Breast epithelium (tissue), 3 donors: ENCODE results near the gene KCNK2.

ENCODE experiments used
- POLR2AphosphoS5 ChIP-seq, 3 donors: sonication (generic); formaldehyde crosslinking; IDR thresholded peaks; one replicate each; pipeline ENCODE4 v1.6.1; 2017; ENCODE audit warnings: antibody characterized with exemption in 3 of 3
- TF ChIP-seq, protein P1 (sequence below), 3 donors: fragments of 450-650 bp; IDR thresholded peaks; one replicate each; pipeline ENCODE4 v1.5.1; 2016 to 2017; ENCODE audit warnings: antibody characterized with exemption in 3 of 3, mild to moderate bottlenecking in 3 of 3, moderate library complexity in 3 of 3

DNA sequence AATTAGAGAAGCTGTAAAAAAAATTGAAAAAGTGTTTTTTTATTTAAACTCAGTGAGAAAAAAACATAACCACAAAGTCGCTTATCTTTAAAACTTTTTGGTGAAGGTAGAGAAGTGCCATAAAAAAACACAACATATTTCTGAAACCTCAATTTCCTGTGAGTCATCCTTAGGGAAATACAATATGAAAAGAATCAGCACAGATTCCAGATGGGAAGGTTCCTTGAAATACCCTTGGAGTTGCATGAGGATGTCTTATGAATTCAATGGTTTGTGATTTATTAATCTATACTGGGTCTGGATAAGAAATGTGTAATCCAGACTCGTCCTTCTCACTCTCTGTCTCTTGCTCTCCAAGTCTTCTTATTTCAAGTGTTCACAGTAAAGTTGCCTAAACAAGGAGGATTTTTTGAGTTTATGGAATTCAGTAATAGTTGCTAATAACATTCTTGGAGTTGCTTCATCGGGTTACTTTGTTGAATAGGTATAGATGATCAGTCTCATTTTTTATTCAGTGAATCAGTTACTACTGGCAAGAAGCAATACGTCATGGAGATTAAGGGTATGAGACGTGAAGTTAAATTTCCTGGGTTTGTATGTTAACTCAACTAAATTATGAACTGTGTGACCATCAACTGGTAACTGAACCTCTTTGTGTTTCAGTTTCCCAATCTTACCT, 191.4 kb downstream of the KCNK2 start:
- no peak for TF ChIP-seq POLR2AphosphoS5 (IDR thresholded peaks at IDR 0.05)
- TF ChIP-seq, protein P1, sequence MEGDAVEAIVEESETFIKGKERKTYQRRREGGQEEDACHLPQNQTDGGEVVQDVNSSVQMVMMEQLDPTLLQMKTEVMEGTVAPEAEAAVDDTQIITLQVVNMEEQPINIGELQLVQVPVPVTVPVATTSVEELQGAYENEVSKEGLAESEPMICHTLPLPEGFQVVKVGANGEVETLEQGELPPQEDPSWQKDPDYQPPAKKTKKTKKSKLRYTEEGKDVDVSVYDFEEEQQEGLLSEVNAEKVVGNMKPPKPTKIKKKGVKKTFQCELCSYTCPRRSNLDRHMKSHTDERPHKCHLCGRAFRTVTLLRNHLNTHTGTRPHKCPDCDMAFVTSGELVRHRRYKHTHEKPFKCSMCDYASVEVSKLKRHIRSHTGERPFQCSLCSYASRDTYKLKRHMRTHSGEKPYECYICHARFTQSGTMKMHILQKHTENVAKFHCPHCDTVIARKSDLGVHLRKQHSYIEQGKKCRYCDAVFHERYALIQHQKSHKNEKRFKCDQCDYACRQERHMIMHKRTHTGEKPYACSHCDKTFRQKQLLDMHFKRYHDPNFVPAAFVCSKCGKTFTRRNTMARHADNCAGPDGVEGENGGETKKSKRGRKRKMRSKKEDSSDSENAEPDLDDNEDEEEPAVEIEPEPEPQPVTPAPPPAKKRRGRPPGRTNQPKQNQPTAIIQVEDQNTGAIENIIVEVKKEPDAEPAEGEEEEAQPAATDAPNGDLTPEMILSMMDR (IDR thresholded peaks at IDR 0.05), result no peak
